Parathyroid adenoma (tissue), 2 donors: ENCODE measurements around the gene ARHGEF19.

ENCODE experiments used
- H2AFZ ChIP-seq: fragments of 300-600 bp; sonication (generic); one replicate; pipeline ENCODE4 v1.7.0; 2017; ENCODE audit warnings: antibody characterized with exemption, mild to moderate bottlenecking
- H3K27ac ChIP-seq: fragments of 300-600 bp; sonication (generic); one replicate; pipeline ENCODE4 v1.7.0; 2017
- H3K27me3 ChIP-seq: fragments of 300-600 bp; sonication (generic); one replicate; pipeline ENCODE4 v1.7.0; 2017; ENCODE audit warnings: low read length; ENCODE audit not compliant: control insufficient read depth, insufficient read depth
- H3K36me3 ChIP-seq: fragments of 300-600 bp; sonication (generic); one replicate; pipeline ENCODE4 v1.7.0; 2017; ENCODE audit warnings: low read length; ENCODE audit not compliant: control insufficient read depth, insufficient read depth
- H3K4me1 ChIP-seq: fragments of 300-600 bp; sonication (generic); one replicate; pipeline ENCODE4 v1.7.0; 2017; ENCODE audit warnings: control low read depth
- H3K4me2 ChIP-seq: fragments of 300-600 bp; sonication (generic); one replicate; pipeline ENCODE4 v1.7.0; 2017; ENCODE audit warnings: low read length
- H3K4me3 ChIP-seq: fragments of 300-600 bp; sonication (generic); one replicate; pipeline ENCODE4 v1.7.0; 2017; ENCODE audit warnings: low read depth, low read length
- H3K79me2 ChIP-seq: fragments of 300-600 bp; sonication (generic); one replicate; pipeline ENCODE4 v1.7.0; 2017; ENCODE audit warnings: control low read depth
- H3K9ac ChIP-seq: fragments of 300-600 bp; sonication (generic); one replicate; pipeline ENCODE4 v1.7.0; 2017; ENCODE audit warnings: mild to moderate bottlenecking
- H3K9me3 ChIP-seq: fragments of 300-600 bp; sonication (generic); one replicate; pipeline ENCODE4 v1.7.0; 2017; ENCODE audit warnings: low read length; ENCODE audit not compliant: control insufficient read depth
- TF ChIP-seq, protein P1 (sequence below): fragments of 300-600 bp; sonication (generic); IDR thresholded peaks from one replicate; pipeline ENCODE4 v1.7.0; 2017; ENCODE audit warnings: antibody characterized with exemption, mild to moderate bottlenecking
- donor health status: primary hyperparathyroidism.

Gene ARHGEF19

DNA sequence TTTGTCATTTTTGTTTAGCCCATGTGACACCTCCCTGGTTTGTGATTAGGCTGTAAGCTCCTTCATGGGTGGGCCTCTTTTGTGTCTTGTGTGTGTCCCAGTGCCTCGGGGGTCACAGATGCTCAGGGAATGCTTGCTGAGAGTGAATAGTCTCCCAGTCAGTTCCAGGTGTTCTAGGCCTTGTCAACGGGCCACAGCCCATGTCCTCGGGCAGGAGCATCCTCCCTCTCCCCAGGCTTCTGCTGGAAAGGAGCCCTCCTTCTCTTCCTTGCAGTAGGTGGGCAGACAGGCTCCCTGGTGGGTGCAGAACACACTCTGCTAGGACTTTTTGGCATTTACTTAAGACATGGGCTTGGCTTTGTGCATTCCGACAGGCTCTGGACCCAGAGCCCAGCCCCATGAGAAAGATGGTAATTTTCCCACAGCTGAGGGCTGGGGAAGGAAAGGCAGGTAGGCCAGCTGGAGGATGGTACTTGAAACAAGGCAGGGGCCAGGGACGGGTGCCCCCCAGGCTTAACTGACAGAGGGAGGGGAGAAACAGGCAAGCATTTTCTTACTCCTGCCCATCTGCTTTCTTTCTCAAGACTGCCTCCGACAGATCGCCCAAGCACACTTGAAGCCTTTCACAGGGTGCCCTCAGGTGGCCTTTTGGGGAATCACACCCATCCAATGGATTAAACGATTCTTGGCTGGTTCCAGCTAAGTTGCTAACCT, 31.6 kb upstream of the ARHGEF19 start:
- TF ChIP-seq, protein P1, sequence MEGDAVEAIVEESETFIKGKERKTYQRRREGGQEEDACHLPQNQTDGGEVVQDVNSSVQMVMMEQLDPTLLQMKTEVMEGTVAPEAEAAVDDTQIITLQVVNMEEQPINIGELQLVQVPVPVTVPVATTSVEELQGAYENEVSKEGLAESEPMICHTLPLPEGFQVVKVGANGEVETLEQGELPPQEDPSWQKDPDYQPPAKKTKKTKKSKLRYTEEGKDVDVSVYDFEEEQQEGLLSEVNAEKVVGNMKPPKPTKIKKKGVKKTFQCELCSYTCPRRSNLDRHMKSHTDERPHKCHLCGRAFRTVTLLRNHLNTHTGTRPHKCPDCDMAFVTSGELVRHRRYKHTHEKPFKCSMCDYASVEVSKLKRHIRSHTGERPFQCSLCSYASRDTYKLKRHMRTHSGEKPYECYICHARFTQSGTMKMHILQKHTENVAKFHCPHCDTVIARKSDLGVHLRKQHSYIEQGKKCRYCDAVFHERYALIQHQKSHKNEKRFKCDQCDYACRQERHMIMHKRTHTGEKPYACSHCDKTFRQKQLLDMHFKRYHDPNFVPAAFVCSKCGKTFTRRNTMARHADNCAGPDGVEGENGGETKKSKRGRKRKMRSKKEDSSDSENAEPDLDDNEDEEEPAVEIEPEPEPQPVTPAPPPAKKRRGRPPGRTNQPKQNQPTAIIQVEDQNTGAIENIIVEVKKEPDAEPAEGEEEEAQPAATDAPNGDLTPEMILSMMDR = peak; percentile 71
- Histone ChIP-seq H3K9ac (no peak overlapping the region), H3K4me3 (no peak overlapping the region), H3K79me2 (no peaks in the 10 kb centered on the region), H3K27me3 (no peaks in the 10 kb centered on the region), H3K36me3 (no peaks in the 10 kb centered on the region), H2AFZ (no peak overlapping the region), H3K4me2 (no peak overlapping the region), H3K27ac (no peak overlapping the region), H3K4me1 (peaks cover 6% of the 10 kb centered on the region), H3K9me3 (no peaks in the 10 kb centered on the region)

DNA sequence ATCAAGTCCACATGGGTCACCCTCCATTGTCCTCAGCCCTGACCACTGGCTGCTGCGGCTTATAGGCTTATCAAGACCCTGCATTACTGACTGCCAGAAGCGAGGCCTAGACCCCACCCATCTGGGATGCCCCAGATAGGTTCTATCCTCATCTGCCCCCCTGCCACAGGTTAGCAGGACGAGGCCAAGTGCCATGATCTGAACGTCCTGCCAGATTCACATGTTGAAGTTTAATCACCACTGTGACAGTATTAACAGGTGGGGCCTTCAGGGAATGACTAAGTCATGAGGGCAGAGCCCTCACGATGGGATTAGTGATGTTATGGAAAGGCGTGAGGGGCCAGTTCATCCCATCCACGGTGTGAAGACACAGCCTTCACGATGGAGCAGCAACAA, 30.8 kb upstream of the ARHGEF19 start:
- Histone ChIP-seq H3K27ac (no peak overlapping the region), H3K9ac (no peak overlapping the region), H3K9me3 (no peaks in the 10 kb centered on the region), H3K27me3 (no peaks in the 10 kb centered on the region), H2AFZ (no peak overlapping the region), H3K79me2 (no peaks in the 10 kb centered on the region), H3K36me3 (no peaks in the 10 kb centered on the region), H3K4me2 (no peak overlapping the region), H3K4me1 (no peaks in the 10 kb centered on the region), H3K4me3 (no peak overlapping the region)
- TF ChIP-seq, protein P1 = no peak

DNA sequence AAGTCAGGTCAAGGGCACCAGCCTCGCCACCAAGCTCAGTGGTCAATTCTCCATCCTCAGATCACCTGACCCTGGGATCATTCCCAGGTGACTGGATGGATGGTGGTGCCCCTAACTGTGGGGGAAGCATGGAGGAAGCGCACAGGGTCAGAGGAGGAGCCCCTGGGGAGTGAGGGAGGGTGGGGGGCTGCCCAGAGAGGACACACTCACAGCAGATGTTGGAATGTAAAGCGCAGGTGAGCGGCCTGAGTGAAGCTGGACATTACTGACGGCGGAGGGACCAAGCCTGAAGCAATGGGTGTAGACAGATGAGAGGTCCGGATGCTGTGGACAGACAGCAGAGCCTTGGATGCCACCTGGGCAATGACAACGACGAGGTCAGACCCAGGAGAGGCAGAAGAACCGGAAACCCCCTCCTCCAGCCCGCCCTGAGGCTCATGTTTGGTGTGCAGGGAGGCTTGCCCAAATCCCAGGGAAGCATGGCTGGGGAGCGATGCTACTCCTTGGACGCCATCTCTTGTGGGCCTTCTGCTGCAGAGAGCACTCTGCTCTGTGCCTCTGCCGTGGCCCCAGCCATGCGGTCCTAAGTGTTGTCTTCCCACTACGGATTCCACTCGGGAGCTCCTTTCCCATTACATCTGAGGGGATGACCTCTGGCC, 30.2 kb upstream of the ARHGEF19 start:
- Histone ChIP-seq H3K9me3 (no peaks in the 10 kb centered on the region), H3K4me1 (no peaks in the 10 kb centered on the region), H3K4me2 (no peak overlapping the region), H3K4me3 (no peak overlapping the region), H3K27me3 (no peaks in the 10 kb centered on the region), H3K27ac (no peak overlapping the region), H3K9ac (no peak overlapping the region), H3K36me3 (no peaks in the 10 kb centered on the region), H2AFZ (no peak overlapping the region), H3K79me2 (no peaks in the 10 kb centered on the region)
- TF ChIP-seq, protein P1 = no peak

DNA sequence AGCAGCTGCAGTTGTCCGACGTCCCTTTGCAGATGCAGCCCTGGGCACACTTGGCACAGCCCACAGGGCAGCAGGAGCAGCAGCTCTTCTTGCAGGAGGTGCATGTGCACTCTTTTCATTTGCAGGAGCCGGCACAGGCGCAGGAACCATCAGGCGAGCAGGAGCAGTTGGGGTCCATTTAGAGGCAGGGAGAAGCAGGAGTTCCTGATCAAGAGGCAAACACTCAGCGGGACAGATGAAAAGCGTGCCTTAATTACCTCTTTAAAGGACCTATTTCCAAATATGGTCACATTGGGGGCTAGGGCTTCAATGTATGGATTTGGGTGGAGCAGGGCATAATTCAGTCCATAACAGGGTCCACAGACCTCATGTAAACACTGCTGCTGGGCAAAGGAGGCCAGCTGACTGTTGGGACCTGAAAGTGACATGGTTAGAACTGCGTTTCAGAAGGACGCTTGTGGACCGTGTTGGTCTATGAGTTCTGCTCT, 28.8 kb upstream of the ARHGEF19 start:
- TF ChIP-seq, protein P1 = no peak
- no peak overlapping the region for H3K4me3 ChIP-seq
- H3K4me1 ChIP-seq = no peaks in the 10 kb centered on the region
- no peaks in the 10 kb centered on the region for H3K36me3 ChIP-seq
- H3K79me2 ChIP-seq = no peaks in the 10 kb centered on the region
- H3K27ac ChIP-seq = no peak overlapping the region
- no peak overlapping the region for H3K9ac ChIP-seq
- H2AFZ ChIP-seq = no peak overlapping the region
- no peaks in the 10 kb centered on the region for H3K27me3 ChIP-seq
- no peaks in the 10 kb centered on the region for H3K9me3 ChIP-seq
- no peak overlapping the region for H3K4me2 ChIP-seq
